Epithelial cell of prostate (primary cell): ENCODE data around the gene ARHGEF11.
A peak's percentile ranks its signal among the peaks of the same experiment; 100 is the strongest.
"Not testable (repeated sequence)": the region's sequence is repeated elsewhere in the genome, so short reads cannot be mapped to it uniquely, and the experiment has no call there.

Experiments used
- DNase-seq: peaks from one replicate; pipeline ENCODE4 v3.0.0-alpha.2; 2011; ENCODE audit warnings: low read depth, low spot score
- H3K27ac ChIP-seq: fragments of 450-650 bp; 2 replicates; pipeline ENCODE4 v1.5.1; 2017; ENCODE audit warnings: mild to moderate bottlenecking

Gene ARHGEF11, protein sequence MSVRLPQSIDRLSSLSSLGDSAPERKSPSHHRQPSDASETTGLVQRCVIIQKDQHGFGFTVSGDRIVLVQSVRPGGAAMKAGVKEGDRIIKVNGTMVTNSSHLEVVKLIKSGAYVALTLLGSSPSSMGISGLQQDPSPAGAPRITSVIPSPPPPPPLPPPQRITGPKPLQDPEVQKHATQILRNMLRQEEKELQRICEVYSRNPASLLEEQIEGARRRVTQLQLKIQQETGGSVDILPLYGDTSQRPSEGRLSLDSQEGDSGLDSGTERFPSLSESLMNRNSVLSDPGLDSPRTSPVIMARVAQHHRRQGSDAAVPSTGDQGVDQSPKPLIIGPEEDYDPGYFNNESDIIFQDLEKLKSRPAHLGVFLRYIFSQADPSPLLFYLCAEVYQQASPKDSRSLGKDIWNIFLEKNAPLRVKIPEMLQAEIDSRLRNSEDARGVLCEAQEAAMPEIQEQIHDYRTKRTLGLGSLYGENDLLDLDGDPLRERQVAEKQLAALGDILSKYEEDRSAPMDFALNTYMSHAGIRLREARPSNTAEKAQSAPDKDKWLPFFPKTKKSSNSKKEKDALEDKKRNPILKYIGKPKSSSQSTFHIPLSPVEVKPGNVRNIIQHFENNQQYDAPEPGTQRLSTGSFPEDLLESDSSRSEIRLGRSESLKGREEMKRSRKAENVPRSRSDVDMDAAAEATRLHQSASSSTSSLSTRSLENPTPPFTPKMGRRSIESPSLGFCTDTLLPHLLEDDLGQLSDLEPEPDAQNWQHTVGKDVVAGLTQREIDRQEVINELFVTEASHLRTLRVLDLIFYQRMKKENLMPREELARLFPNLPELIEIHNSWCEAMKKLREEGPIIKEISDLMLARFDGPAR (N-terminal part only)

DNA sequence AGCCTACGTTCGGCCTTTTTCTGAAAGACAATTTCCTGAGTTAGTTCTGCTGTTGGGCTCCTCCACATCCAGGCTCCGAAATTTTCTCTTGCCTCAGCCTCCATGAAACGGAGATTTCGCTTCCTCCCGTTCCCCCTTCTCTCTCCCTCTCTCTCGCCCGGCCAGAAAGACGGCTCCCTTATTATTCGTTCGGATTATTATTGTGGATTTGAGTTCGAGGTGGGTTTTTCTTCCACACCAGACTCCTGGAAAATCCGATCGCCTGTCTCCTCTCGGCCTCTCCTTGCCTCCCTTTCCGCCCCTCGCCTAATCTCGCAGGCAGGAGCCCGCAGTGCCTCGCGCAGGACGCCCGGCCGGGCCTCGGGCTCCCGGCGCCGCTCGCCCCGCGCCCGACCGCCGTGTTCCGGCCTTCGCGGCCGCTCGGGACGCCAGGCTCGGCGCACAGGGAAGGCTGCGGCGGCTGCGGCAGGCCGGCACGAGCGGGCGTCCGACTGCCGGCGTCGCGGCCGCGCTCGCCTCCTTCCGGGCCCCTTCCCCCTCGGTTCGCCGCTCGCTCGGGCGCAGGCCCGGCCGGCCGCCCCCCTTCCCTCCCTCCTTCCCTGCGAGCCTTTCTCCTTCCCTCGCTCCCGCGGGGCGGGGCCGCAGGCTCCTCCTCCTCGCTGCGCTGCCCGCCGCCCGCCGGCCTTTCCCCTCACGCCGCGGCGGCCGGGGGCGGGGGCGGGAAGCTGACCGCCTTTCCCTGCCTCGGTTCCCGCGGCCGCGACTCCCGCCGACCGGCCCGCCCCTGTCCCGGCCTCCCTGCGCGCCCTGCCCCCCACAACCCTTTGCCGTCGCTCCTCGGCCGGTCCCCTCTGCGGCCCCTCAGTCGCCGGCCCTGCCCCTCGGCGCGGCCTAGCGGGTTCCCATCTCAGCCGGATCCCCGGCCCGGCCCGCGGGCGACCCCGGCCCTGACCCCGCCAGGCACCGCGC lies at the start of gene ARHGEF11:
ARHGEF11 (minus strand) TSS at position 493 of the 969 bp plus-strand sequence. CDS start 1,412 bp downstream, outside the sequence.
- DNase-seq: peak; percentile 12
- H3K27ac ChIP-seq: peak within 1 kb of the TSS; percentile 61

GRCh38 chr1:157095091-157095490 lies 49.5 kb upstream of the ARHGEF11 start:
- no peak overlapping the region for H3K27ac ChIP-seq
- DNase-seq: no peak

DNA sequence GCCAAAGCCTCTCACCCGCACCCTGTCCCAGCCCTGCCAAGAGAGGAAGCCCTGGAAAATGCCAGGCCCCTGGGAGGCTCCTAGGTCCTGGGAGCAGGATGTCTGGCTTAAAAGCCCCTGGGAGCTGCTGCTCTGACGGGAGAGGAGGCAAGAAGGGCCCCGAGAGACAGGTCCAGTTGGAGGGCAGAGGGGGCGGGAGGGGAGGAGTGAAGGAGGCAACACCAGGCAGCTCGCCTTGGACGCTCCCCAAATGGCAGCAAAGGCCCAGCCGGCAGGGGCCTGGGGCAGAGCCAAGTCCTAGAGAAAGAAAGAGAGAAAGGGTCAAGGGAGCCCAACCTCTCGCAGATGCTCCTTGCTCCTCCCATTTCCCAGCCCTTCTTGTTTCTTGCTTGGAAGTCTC lies 47.3 kb upstream of the ARHGEF11 start:
- no peak overlapping the region for H3K27ac ChIP-seq
- no peak for DNase-seq

DNA sequence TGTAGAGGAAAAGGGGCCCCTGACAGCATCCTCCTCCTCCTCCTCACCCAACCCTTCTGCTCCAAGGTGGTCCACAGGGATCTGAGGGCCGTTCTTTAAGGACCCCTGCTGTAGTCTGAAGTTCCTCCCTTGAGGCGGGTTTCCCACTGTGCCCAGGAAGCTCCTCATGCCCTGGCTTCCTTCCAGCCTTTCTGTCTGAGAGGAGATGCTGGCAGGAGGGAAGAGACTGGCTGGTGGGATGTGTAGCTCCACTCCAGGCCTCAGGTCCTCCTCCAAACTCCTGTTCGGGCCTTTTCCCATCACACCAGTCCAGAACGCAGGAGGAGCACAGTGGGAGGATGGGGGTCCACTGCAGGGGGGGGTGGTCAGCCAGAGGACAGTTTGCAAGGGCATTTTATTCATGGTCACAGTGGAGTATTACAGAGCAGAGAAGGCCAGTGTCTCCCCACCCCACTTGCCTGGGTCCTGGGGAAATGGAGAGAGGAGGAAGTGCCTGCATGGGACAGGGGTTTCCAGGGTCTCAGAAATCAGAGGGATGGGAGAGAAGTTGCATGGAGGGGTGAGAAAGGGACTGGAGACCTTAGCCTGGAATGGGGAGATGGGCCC lies 46.2 kb upstream of the ARHGEF11 start:
- DNase-seq: no peak
- no peak overlapping the region for H3K27ac ChIP-seq

- DNase-seq: no peak
- H3K27ac ChIP-seq: no peak overlapping the region
Observed at GRCh38 chr1:157091186-157091585, 45.6 kb upstream of the ARHGEF11 start.

GRCh38 chr1:157090771-157091170 lies 45.2 kb upstream of the ARHGEF11 start:
- no peak for DNase-seq
- H3K27ac ChIP-seq: no peak overlapping the region

GRCh38 chr1:157090196-157090647 lies 44.7 kb upstream of the ARHGEF11 start:
- no peak for DNase-seq
- H3K27ac ChIP-seq: no peak overlapping the region

- no peak for DNase-seq
- no peak overlapping the region for H3K27ac ChIP-seq
Observed at GRCh38 chr1:157089789-157090188, 44.2 kb upstream of the ARHGEF11 start.

DNA sequence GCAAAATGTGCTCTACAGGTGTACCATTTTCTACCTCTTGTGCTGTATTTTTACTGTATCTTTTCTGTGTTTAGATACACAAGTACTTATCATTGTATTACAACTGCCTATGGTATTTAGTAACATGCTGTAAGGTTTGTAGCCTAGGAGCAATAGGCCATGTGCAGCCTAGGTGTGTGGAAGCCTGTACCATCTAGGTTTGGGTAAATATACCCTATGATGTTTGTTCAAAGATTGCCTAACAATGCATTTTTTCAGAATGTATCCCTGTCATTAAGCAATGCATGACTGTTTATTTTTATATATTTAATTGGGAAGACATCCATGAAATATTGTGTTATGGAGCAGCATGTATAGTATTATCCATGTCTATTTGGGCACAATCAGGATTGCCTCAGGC lies 43.1 kb upstream of the ARHGEF11 start:
- DNase-seq: no peak
- no peak overlapping the region for H3K27ac ChIP-seq

DNA sequence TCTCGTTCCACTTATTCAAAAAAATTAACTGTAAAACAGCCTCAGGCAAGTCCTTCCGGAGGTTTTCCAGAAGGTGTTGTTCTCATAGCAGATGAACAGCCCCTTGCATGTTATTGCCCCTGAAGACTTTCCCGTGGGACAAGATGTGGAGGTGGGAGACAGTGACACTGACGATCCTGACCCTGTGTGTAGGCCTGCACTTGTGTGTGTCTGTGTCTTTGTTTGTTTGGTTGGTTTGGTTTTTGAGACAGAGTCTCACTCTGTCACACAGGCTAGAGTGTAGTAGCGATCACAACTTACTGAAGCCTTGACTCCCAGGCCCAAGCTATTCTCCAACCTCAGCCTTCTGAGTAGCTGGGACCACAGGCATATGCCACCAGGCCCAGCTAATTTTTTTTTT lies 41.5 kb upstream of the ARHGEF11 start:
- DNase-seq: no peak
- H3K27ac ChIP-seq: no peak overlapping the region

- no peak for DNase-seq
- no peak overlapping the region for H3K27ac ChIP-seq
Observed at GRCh38 chr1:157086299-157086698, 40.8 kb upstream of the ARHGEF11 start.

DNA sequence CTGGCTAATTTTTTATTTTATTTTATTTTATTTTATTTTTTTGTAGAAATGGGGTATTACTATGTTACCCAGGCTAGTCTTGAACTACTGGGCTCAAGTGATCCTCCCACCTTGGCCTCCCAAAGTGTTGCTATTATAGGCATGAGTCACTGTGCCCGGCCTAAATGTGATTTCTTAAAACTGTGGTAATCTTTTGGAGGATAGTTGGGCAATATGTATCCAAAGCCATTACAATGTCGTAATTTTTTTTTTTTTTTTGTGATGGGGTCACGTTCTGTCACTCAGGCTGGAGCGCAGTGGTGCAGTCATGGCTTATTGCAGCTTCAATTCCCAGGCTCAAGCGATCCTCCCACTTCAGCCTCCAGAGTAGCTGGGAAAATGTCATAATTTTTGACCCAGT lies 39.9 kb upstream of the ARHGEF11 start:
- no peak overlapping the region for H3K27ac ChIP-seq
- DNase-seq: no peak

GRCh38 chr1:157084720-157085119 lies 39.2 kb upstream of the ARHGEF11 start:
- H3K27ac ChIP-seq: no peak overlapping the region
- no peak for DNase-seq

GRCh38 chr1:157081707-157082106 lies 36.2 kb upstream of the ARHGEF11 start:
- H3K27ac ChIP-seq: no peak overlapping the region
- DNase-seq: no peak

DNA sequence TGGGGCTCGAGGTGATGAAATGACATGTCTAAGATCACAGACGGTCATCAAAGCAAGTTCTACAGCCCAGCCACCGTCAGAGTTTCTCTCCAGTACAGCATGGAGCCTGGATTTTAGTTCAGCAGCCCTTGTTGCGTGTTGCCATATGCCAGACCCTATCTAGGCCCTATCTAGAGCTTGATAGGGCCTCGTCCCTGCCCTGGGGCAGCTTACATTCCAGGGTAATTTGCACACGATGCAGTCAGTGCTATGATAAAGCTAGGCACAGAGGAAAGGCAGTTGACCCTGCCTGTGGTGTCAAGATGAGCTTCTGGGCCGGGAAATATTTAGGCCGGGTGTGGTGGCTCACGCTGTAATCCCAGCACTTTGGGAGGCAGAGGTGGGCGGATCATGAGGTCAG lies 35.2 kb upstream of the ARHGEF11 start:
- H3K27ac ChIP-seq: no peak overlapping the region
- no peak for DNase-seq

DNA sequence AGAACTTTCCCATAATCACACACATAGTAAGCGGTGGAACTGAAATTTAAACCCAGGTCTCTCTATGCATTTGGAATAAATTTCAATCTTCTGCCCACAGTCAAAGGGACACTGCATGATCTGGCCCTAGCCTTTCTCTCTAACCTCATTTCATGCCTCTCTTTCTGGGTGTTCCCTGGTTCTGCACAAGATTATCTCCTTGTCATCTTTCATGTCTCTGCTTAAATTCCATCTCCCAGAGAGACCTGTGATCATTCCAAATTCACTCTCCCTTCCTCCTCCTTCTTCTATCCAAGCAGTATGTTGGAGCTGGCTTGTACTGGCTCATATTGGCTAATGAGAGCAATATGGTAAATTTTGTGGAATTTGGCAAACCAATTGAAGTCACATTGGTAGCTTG lies 31.9 kb upstream of the ARHGEF11 start:
- no peak for DNase-seq
- H3K27ac ChIP-seq: no peak overlapping the region

GRCh38 chr1:157073944-157074685 lies 28.6 kb upstream of the ARHGEF11 start:
- DNase-seq: peak; percentile 24
- H3K27ac ChIP-seq: no peak overlapping the region

DNA sequence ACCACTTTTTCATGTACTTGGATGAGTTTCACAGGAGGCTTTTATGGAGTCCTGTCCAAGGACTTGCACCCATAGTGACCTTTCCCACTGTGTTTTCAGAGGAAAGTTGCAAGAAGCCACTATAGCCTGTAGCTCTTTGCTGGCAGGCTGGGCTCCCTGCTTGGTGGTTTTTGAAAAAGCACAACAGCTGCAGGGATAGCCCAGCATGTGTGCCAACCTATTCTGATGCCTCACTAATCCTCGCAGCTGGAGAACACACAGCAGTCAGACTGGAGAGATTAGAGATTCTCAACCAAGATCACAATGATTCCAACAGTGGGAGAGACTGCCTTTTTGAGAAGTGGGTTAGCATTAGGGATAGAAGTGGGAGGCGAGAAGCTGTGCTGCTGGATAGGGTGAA lies 24.1 kb upstream of the ARHGEF11 start:
- no peak overlapping the region for H3K27ac ChIP-seq
- no peak for DNase-seq

DNA sequence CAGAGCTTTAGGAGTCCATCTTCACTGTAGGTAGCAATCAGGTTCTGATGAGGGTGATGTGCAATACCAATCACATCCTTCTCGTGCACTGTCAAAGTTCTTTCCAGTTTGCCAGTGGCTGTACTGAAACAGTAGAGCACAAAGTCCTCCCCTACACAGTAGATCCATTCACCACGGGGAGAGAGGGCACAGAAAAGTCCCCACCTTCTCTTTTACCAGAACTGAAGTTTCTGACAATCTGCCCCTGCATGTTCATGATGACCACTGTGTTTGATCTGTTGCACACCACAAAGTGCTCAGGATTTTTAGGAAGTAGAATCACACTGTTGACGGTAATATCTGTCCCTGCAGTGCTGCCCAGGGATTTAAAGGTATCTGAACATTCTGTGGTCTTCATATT lies 13.7 kb upstream of the ARHGEF11 start:
- not testable (repeated sequence) for DNase-seq, H3K27ac ChIP-seq
